HG03139 (cell line): ENCODE data around the gene AK9.
A peak's percentile ranks its signal among the peaks of the same experiment; 100 is the strongest.
"Not testable (repeated sequence)": the region's sequence is repeated elsewhere in the genome, so short reads cannot be mapped to it uniquely, and the experiment has no call there.

ENCODE experiments used
- ATAC-seq: cut with Tn5 transposase; IDR thresholded peaks from one replicate; pipeline ENCODE4 v1.9.1; 2021; ENCODE audit not compliant: unreplicated experiment

Gene AK9

DNA sequence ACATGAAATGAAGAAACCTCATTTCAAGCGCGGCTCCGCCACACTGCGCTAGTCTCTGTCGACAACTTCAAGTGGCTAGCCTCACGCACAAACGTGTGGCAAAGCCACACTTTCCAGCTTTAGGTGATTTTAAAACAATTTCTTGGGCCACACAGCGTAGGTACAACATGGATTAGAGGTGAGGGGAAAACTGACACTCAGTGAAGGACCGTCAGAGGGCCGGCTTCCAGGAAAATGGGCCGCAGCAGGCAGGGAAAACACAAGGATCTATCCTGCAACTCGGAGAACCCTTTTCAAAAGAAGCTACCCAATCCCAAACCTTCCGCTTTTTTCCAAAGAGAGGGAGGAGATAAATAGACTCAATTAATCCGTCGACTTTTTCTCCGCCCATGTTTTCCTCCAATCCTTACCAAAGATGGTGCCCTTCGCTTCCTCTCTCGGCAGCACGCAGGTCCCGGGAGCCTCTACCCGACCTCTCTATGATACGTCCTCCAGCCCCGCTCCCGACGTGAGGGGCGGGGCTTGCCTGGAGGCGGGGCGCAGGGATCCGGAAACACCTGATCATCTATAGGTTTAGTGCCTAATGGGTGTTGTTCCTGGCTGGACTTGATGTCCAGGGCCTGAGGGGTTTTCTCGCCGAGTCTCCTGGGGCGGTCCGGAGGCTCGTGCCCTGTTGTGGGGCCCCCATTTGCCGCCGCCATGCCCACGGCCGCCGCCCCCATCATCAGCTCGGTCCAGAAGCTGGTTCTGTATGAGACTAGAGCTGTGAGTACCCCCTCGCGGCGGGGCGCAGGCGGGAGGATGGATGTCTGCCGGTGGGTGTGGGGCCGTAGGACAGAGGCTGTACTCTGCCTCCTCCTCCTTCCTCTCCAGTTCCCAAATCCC, at the start of gene AK9, which contains the start of gene FIG4:
AK9 (minus strand) TSS at position 466 of the 885 bp plus-strand sequence. CDS start 15,457 bp downstream, outside the sequence.
FIG4 (plus strand) TSS at position 560 of the 885 bp plus-strand sequence; CDS start at position 700, 140 bp downstream.
- peak; percentile 94 for ATAC-seq

DNA sequence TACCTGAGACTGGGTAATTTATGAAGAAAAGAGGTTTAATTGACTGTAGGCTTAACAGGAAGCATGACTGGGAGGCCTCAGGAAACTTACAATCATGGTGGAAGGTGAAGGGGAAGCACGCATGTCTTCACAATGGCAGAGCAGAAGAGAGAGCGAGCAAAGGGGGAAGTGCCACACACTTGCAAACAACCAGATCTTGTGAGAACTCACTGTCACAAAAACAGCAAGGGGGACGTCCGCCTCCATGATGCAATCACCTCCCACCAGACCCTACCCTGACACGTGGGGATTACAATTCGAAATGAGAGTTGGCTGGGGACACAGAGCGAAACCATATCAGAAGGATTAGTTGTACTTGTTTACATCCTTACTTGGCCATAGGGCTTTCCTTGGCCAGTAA, 49.8 kb upstream of the AK9 start:
- ATAC-seq, result no peak

DNA sequence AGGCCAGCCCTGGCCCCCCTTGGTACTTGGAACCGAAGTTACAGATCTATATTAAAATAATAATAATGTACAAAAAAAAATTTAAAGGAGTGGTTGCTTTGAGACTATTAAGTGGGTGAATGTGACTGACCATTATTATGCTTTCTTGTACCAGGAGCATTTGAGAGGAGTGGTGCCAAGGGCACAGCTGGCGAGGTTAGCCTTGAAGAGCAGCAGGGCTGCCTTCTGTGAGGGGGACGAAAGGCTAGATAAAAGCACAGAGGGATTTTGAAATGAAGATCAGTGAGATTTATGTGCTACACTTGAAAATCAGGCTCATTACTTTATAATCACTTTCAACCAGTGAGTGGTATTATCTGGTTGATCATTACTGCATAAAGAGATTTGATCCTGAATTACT, 48.7 kb upstream of the AK9 start:
- ATAC-seq, result no peak

DNA sequence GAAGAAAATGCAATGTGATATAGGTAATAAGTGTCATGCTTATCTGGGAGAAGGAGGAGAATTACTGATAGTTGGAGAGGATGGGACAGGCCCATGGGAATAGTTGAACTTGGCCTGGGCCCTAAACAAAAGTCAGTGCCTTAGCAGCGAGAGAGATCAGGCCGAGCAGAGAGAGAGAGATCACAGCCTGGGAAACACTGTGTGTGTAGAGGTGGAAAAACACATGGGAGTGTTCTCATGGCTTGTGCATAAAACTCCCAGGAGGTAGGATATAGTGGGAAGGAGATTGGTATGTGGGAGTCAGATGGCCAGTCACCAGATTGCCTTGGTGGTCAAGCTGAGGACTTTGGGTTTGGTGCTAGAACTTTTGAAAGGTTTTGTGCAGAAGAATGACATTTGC, 47.7 kb upstream of the AK9 start:
- no peak for ATAC-seq

DNA sequence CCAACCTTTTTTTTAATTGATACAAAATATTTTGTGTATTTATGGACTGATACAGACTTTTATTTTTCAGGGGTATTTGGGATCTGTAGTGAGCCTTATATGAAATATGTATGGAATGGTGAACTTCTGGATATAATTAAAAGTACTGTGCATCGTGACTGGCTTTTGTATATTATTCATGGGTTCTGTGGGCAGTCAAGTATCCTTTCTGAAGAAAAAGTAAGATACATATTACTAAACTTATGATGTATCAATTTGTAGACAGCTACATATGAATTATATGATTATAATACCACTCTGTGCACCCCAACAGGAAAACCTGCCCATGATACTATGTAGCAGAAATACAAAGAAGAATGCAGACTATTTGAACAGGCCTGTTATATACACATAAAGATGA, 47.3 kb upstream of the AK9 start:
- ATAC-seq, result no peak

DNA sequence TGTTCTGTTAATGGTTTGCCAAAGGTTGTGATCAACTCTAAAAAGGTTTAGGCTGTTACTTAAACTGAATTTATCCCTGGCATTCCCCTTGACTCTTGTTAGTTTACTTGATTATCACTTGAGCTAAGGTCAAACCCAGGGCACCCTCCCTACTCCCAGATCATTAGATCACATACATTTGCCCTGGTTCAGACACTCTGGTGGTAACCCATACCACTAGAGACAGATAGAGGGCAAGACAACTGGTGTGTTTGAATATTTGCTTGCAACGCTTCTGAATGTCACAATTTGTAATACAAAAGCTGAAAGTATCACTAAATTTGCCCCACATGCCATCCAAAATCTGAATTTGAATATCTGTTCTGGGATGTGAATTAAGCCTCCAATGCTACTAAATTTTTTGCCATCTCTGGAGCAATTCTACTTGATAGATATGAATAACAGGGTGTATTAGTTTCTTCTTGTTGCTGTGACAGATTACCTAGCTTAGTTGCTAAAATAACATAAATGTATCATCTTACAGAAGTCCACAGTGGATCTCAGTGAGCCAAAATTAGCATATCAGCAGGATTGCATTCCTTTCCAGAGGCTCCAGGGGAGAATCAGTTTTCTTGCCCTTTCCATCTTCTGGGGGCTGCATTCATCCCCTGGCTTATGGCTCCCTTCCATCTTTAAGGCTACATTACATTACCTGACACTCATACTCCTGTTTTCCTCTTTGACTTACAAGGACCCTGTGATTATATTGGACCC, 45.4 kb upstream of the AK9 start:
- no peak for ATAC-seq

DNA sequence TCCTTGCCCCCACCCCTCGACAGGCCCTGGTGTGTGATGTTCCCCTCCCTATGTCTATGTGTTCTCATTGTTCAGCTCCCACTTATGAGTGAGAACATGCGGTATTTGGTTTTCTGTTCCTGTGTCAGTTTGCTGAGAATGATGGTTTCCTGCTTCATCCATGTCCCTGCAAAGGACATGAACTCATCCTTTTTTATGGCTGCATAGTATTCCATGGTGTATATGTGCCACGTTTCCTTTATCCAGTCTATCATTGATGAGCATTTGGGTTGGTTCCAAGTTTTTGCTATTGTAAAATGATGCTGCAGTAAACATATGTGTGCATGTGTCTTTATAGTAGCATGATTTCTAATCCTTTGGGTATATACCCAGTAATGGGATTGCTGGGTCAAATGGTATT, 34.2 kb upstream of the AK9 start:
- ATAC-seq, result not testable (repeated sequence)

DNA sequence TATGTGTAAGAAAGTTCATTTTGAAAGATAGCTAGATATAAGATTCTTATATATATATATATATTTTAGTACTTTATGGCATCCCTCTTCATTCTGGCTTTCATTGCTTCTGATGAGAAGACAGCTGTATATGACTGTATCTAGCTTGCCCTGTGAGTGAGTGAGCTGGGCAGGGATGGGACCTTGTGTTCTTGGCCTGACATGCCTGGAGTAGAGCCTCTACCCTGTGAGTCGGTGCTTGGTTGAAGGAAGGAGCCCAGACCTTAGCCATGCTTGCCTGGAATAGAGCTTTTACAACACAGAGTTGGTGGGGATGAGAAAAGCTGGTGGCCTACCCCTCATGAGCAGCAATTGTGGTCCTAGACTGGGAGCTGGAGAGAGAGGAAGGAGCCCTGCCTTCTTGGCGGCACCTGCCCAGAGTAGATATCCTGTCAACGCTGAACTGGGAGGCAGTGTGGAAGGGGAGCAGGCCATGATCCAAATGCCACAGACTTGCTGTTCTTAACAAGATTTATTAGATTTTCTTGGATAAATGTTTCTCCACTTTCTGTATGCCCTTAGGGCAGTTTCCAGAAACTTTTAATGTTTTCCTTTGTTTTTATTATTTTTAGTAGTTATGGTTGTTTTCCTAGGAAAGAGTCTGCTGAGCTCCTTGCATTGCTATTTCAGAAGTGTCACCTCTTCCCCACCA, 31.7 kb upstream of the AK9 start:
- ATAC-seq, result no peak

DNA sequence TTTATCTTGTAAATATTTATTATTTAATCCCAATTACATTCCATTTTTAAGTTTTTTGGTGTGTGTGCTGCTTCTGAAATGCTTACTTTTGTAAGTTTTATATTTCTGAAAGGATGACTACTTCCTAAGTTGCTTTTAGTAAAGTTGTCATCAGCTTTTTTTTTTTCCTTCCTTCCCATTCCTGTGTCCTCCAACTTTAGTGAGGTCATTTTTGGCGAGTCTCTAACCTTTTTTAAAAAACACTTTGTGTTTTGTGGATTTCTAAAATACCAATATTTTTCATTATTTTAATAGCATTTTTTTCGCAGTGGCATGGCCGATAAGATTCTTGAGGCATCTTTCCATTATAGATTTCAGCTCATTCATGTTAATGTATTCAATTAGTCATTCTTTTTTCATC, 31.0 kb upstream of the AK9 start:
- no peak for ATAC-seq

DNA sequence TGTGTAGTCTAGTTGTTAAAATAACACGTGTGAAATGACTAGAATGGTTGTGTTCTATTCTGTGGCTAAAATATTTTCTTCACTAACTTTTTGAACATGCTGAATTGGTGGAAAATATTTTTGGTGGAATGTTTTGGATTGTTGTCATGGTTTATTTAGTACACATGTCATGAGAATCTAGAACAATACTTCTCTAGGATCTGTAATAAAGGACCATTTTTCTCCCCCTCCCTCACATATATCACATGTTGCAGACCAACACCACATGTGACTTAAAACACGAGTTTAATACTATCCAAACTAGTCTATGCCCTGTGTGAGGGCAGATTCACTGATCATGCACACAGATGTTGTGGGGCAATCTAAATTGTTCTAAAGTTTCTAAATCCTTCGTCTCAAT, 29.3 kb upstream of the AK9 start:
- no peak for ATAC-seq

DNA sequence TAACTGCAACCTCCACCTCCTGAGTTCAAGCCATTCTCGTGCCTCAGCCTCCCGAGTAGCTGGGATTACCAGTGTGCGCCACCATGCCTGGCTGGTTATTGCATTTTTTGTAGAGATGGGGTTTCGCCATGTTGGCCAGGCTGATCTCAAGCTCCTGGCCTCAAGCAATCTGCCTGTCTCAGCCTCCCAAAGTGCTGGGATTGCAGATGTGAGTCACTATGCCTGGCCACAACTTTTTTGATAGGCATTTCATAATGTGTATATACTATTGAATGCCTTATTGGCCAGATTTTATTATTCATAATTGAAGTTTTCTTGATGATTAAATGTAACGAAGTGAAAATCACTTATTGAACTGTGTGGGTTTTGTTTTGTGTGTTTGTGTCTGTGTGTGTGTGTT, 28.0 kb upstream of the AK9 start:
- no peak for ATAC-seq

DNA sequence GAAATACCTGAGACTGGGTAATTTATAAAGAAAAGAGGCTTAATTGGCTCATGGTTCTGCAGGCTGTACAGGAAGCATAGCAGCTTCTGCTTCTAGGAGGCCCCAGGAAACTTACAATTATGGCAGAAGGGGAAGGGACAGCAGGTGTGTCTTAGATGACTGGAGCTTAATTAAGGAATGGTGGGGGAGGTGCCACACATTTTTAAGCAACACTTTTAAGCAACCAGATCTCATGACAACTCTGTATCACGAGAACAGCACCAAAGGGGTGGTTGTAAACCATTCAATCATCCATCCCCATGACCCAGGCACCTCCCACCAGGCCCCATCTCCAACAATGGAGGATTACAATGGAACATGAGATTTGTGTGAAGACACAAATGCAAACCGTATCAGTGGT, 27.0 kb upstream of the AK9 start:
- no peak for ATAC-seq

DNA sequence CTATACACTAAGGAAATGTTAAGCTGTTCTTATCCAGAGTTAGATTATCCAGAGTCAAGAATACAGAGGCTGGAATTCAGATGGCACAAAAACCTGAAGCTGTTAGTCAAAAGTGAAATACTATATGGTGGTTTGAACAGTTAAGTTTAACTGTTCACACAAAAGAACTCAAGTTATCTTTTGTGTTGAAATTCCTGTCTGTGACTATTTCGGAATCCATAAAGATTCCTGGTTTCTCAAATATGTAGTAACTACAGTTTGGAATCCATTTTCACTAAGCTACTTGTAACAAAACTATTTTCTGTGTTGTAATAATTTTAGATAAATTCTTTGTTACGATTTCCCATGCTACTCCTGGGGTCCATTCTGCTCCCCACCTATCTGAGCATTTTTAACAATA, 24.6 kb upstream of the AK9 start:
- ATAC-seq, result no peak

DNA sequence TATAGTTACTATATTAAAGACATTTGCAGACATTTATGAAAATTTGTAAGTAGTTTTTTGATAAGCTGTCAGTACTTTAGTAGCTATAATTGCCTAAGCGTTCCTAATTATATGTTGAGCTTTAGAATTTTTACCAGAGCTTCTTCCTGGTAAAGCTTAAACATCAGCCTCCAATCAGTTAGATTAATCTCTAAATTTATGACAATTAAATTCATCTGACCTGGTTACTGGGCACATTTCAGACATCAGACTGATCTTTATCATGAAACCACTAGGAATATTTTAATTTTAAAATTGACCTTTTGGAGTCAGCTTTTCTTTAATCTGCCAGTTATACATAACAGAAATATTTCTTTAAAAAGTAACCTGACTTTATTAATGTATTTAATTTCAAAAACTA, 23.6 kb upstream of the AK9 start:
- ATAC-seq, result no peak

DNA sequence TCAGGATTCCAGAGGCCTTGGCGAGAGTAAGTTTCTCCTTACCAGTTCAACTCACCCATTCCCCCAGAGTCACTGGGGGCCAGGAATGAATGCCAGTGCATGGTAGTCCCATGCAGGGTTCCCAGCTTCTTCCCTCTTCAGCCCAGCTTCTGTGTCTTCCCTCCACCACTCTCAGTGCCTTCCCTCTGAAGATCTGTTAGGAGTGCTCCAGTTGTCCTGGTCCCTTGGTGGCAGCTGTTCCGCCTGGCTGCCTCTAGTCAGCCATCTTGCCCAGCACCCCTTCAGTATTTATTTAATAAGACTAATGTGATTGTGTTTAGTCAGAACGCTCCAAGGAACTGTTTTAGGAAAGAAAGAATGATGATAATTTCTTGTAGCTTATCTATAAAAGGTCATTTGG, 23.2 kb upstream of the AK9 start:
- no peak for ATAC-seq

DNA sequence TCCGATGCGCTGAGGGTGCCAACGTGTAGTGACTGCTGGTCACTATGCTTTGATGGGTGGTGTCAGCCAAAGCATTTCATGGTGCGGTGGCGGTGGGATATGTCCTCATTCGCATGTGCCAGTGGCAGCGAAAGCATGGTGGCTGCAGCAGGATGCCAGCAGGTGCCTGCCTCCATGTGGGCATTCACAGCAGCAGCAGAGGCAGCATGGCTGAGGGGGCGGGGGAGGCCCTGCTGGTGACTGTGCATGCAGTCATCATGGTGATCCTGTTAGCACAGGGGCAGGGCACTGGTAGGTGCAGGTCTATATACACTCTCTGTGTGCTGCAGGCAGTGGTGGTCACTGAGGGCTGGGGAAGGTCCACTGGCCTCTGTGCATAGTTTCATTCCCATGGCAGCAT, 22.1 kb upstream of the AK9 start:
- ATAC-seq, result no peak

DNA sequence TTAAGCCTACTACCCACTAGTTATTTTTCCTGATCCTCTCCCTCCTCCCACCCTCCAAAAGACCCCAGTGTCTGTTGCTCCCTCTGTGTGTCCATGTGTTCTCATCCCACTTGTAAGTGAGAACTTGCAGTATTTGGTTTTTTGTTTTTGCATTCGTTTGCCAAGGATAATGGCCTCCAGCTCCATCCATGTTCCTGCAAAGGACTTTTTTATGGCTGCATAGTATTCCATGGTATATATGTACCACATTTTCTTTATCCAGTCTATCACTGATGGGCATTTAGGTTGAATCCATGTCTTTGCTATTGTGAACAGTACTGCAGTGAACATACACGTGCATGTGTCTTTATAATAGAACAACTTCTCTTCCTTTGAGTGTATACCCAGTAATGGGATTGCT, 17.1 kb upstream of the AK9 start:
- not testable (repeated sequence) for ATAC-seq

DNA sequence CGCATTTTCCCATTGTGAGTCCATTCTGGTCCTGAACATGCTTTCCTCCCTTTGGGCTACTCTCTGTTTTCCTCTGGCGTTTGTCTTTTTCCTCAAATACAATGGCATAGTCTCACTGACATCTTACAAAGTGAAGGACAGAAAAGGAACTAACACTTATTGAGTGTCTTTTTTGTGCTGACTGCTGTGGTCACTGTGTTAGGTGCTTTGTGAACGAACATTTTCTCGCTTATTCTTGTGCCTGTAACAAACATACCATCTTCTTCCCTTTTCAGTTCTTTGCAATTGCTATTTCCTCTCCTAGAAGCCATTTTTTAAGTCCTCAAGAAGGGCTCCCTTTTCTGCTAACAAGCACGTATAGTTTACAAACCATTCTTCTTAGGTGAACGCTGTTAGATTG, 15.5 kb upstream of the AK9 start:
- no peak for ATAC-seq

DNA sequence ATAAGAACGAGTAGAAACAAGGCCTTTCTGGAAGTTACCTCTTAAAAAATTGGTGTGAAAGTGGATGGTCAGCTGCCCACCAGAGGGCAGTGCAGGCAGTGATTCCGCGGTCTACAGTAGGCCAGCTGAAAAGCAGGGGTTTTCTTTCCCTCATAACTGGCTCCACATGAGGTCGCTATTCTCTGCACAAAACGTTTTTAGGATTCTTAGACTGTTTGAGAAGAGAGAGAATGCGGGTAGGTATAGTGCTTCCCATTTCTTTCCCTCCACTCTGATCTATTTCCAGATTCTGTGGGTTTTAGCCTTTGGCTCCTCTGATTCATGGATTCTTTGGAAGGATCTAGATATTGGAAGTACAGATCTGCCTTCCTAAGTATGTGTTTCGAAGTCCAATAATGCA, 14.3 kb upstream of the AK9 start:
- ATAC-seq, result peak; percentile 80

DNA sequence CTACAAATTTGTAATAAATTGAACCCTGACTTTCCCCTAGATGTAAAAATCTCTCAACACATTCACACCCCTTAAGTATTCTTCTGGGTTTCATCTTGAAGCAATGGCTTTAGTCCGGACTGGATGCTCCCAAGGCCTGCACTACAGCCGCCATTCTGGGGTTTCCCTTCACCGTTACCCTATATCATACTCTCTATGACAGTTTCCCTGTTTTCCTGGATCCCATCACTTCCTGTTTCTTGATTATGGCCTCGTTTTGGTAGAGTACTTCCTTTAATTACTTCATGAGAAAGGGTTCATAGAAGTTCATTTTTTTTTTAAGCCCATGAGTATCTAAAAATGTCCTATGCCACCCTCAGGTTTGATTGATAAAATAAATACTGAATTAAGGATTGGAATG, 11.8 kb upstream of the AK9 start:
- ATAC-seq, result no peak

DNA sequence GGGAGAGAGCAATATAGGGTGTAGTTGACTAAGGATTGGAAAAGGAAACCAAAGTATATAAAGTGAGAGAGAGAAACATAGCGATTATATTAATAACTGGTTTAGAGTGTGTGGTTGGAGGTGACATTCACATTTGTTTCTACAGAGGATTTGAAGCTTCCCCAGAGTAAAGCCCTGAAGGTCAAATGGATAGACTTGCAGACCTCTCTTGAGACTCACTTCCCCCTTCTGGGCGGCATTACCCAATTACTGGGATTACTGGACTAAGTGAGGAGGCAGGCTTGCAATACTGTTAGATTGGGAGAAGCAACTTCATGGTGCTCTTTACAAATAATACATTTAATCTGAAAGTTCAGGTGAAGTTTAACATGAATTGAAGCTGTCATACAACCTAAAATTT, 10.8 kb upstream of the AK9 start:
- no peak for ATAC-seq

DNA sequence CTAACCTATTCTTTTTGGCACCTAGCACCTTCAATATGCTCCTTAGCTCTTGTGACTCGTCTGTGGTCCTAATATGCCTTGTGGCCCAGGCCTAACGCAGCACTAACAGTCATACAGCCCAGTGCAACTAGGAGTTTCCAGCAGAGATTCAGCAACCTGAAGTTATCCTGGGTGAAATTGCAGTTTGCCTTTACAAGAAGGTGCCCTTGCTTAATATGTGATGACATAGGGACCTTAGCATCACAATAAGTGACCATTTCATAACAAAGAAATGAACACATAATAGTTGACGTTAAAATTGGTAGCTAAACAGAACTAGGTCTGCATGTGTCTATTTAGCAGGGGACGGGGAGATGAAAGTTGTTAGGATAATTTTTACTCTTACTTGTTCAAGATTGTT, 10.2 kb upstream of the AK9 start:
- no peak for ATAC-seq
